Small intestine (tissue), 7 donors: ENCODE data around the gene RB1. TPM values are rescaled to one million over a fixed set of nuclear protein-coding genes. Genes with fewer than 3 reads are reported as not detected.
"Not testable (repeated sequence)": the region's sequence is repeated elsewhere in the genome, so short reads cannot be mapped to it uniquely, and the experiment has no call there.

ENCODE experiments used
- DNase-seq, 2 donors: peaks; one replicate each; pipeline versions ENCODE4 v3.0.0 to v3.0.0-alpha.2; 2013
- FAIRE-seq: peaks from 2 replicates; lab custom pipeline; 2012; peaks lifted over from hg19 to GRCh38; lab: Jason Lieb, UNC
- H3K27ac ChIP-seq, 3 donors: one replicate each; pipeline ENCODE4 v1.5.1; 2013; ENCODE audit warnings: low read length in 2 of 3, mild to moderate bottlenecking in 2 of 3, control low read depth in 1 of 3, inconsistent platforms in 1 of 3, low read depth in 1 of 3, moderate library complexity in 1 of 3
- H3K27me3 ChIP-seq, 3 donors: one replicate each; pipeline ENCODE4 v1.6.1; 2013; ENCODE audit warnings: low read length in 3 of 3, inconsistent platforms in 1 of 3; ENCODE audit not compliant: control insufficient read depth in 3 of 3, insufficient read depth in 3 of 3
- H3K36me3 ChIP-seq, 3 donors: one replicate each; pipeline ENCODE4 v1.6.1; 2013; ENCODE audit warnings: low read length in 3 of 3, inconsistent platforms in 1 of 3, low read depth in 1 of 3, mild to moderate bottlenecking in 1 of 3, moderate library complexity in 1 of 3; ENCODE audit not compliant: control insufficient read depth in 3 of 3, insufficient read depth in 2 of 3
- H3K4me1 ChIP-seq, 3 donors: one replicate each; pipeline ENCODE4 v1.6.1; 2013; ENCODE audit warnings: low read length in 2 of 3, inconsistent platforms in 1 of 3, low read depth in 1 of 3, mild to moderate bottlenecking in 1 of 3, moderate library complexity in 1 of 3; ENCODE audit not compliant: control insufficient read depth in 3 of 3, insufficient read depth in 2 of 3
- H3K4me3 ChIP-seq, 3 donors: one replicate each; pipeline ENCODE4 v1.5.1; 2013; ENCODE audit warnings: low read length in 3 of 3, control low read depth in 1 of 3, inconsistent platforms in 1 of 3, low read depth in 1 of 3, mild to moderate bottlenecking in 1 of 3, moderate library complexity in 1 of 3
- H3K9me3 ChIP-seq, 2 donors: one replicate each; pipeline ENCODE4 v1.6.1; 2013; ENCODE audit warnings: low read depth in 1 of 2, low read length in 1 of 2; ENCODE audit not compliant: control insufficient read depth in 2 of 2, insufficient read depth in 1 of 2
- WGBS, 3 donors: extraction: QIAGEN DNeasy Blood & Tissue Kit; methylation state at CpG; one replicate each; pipeline ENCODE4 v1.1.7; 2013; 5-methylcytosine and 5-hydroxymethylcytosine counted together
- polyA plus RNA-seq, 4 donors: library from polyadenylated mRNA; stranded (reverse) in 3 of 4; unstranded in 1 of 4; fragments of 200-250 nt in 3 of 4; fragments of 120-200 nt in 1 of 4; gene quantifications; one replicate each; pipeline versions ENCODE4 v1.2.1 to v1.2.3, GENCODE V29; 2013
- donor health status: healthy with polysubstance abuse.
- donor health status: control.
- donor health status: control.
- donor health status: Bipolar disorder and iron deficiency.
- donor health status: healthy.

The RB1 gene
- polyA plus RNA-seq, 4 donors = 11.9 to 33.6 (median 20.2) TPM

DNA sequence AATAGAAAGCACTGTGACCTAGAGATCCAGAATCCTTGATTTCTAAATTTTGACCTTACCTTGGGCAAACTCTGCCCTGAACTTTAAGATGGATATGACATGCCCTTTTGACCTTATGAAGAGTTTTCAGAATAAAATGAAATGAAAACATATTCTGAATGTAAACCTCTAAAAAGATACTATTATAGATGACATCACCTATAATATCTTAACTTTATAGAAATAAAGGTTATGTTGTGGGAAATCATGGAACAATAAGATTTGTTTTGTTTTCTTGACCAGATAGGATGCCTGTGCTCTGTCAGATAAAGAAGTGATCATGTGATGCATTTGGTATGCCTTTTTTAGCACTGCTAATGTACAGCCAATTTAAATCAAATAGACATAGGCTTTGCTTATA, 122.5 kb downstream of the RB1 start:
- no peaks in the 10 kb centered on the region for H3K36me3 ChIP-seq
- DNase-seq (no peak), FAIRE-seq (no peak)
- no peaks in the 10 kb centered on the region for H3K27me3 ChIP-seq
- no peak overlapping the region for H3K4me3 ChIP-seq
- no peak overlapping the region for H3K27ac ChIP-seq
- peaks cover 0 to 2% of the 10 kb centered on the region in 2 donors for H3K9me3 ChIP-seq
- no peaks in the 10 kb centered on the region for H3K4me1 ChIP-seq

- not testable (repeated sequence) for H3K27ac ChIP-seq, H3K9me3 ChIP-seq, H3K36me3 ChIP-seq, H3K27me3 ChIP-seq, DNase-seq, FAIRE-seq, H3K4me1 ChIP-seq, H3K4me3 ChIP-seq
- WGBS, 3 donors = 87 to 94% (median 93%) methylated on average over 8 of the region's 9 CpGs
Measured at GRCh38 chr13:48426755-48427298, 123.3 kb downstream of the RB1 start.

GRCh38 chr13:48429036-48429435, 125.5 kb downstream of the RB1 start:
- FAIRE-seq = no peak
- H3K27ac ChIP-seq = no peak overlapping the region
- no peak overlapping the region for H3K4me3 ChIP-seq
- 90 to 99% (median 98%) methylated on average over 3 of the region's 3 CpGs for WGBS, 3 donors
- H3K36me3 ChIP-seq = no peaks in the 10 kb centered on the region
- H3K9me3 ChIP-seq = peaks cover 0 to 2% of the 10 kb centered on the region in 2 donors
- H3K27me3 ChIP-seq = no peaks in the 10 kb centered on the region
- H3K4me1 ChIP-seq = no peaks in the 10 kb centered on the region
- no peak for DNase-seq

GRCh38 chr13:48429886-48430285, 126.3 kb downstream of the RB1 start:
- FAIRE-seq = no peak
- H3K27me3 ChIP-seq = no peaks in the 10 kb centered on the region

DNA sequence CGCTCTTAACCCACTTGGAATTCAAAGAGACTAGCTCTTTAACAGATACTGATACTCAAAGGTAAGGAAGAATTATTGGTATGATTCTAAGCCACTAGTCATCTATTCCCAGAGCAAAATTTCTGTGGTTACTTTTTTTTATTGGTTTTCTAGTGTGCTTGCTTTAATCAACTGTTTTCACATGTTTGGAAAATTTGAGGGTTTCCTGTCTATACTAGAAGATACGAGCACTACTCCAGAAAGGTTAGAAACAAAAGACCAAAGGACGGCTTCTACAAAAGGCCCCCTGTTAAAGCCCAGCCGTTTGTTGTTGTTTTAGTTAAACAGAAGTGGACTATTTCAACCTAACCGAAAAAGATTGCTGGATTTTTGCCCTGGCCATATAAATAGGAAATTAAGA, 127.9 kb downstream of the RB1 start:
- Histone ChIP-seq H3K9me3 (peaks cover 0 to 2% of the 10 kb centered on the region in 2 donors), H3K27ac (no peak overlapping the region), H3K36me3 (no peaks in the 10 kb centered on the region), H3K27me3 (no peaks in the 10 kb centered on the region), H3K4me1 (no peaks in the 10 kb centered on the region), H3K4me3 (no peak overlapping the region)
- 67 to 86% (median 75%) methylated on average over 5 of the region's 5 CpGs for WGBS, 3 donors
- no peak for DNase-seq
- no peak for FAIRE-seq

More at GRCh38 chr13:48429886-48430285, 126.3 kb downstream of the RB1 start:
- Histone ChIP-seq H3K9me3 (peaks cover 0 to 2% of the 10 kb centered on the region in 2 donors), H3K4me1 (no peaks in the 10 kb centered on the region), H3K27ac (no peak overlapping the region), H3K4me3 (no peak overlapping the region), H3K36me3 (no peaks in the 10 kb centered on the region)
- no peak for DNase-seq

DNA sequence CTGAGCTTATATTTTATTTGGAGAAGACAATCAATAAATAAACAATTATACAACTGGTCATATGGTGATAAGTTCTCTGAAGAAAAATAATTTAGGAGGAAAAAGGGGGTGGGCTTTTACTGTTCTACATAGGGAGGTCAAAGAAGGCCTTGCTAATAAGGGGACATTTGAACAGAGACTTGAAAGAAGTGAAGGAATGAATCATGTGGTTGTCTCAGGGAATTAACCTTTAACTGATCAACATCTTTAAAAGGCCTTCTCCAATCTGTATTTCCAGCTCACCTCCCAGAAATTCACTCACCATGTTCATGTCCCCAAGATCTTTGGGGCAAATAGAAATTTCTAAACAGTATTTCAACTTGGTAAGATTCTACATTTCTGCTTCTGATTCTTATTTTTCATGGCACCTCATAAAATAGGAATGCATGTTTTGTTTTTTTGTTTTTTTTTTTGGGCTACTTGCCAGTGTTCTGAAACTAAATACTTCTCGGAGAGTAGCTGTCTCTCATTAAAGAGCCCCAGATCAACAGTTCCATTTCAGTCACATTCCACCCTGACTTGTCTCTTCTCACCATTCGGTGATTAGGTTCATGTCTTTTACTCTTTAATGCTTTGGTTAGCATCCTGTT, 128.6 kb downstream of the RB1 start:
- Histone ChIP-seq H3K27ac (no peak overlapping the region), H3K36me3 (no peaks in the 10 kb centered on the region), H3K4me1 (no peaks in the 10 kb centered on the region), H3K27me3 (no peaks in the 10 kb centered on the region), H3K9me3 (no peaks in the 10 kb centered on the region), H3K4me3 (no peak overlapping the region)
- DNase-seq (no peak), FAIRE-seq (no peak)
- WGBS, 3 donors = 59 to 90% (median 81%) methylated on average over 2 of the region's 2 CpGs

DNA sequence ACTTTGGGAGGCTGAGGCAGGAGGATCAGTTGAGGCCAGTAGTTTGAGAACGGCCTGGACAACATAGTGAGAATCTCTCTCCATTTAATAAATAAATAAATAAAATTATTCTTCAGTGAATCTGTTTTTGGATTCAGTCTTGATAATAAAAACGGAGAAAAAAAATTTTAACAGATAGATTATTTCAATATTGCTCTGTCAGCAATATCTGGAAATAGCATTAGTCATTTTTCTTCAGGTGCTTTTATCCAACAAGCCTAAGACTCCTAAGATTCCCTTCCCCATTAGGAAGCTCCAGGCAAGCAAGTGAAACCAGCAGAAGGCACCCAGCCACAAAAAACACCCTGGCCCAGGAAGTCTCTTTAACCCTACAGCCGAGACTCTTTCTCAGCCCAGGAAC, 130.6 kb downstream of the RB1 start:
- DNase-seq = no peak
- FAIRE-seq = no peak
- no peaks in the 10 kb centered on the region for H3K27me3 ChIP-seq
- peaks cover 0 to 3% (median 0%) of the 10 kb centered on the region in 3 donors for H3K4me1 ChIP-seq
- WGBS, 3 donors = 93 to 97% (median 96%) methylated on average over 3 of the region's 3 CpGs
- H3K27ac ChIP-seq = no peak overlapping the region
- no peaks in the 10 kb centered on the region for H3K9me3 ChIP-seq
- H3K4me3 ChIP-seq = no peak overlapping the region
- no peaks in the 10 kb centered on the region for H3K36me3 ChIP-seq

DNA sequence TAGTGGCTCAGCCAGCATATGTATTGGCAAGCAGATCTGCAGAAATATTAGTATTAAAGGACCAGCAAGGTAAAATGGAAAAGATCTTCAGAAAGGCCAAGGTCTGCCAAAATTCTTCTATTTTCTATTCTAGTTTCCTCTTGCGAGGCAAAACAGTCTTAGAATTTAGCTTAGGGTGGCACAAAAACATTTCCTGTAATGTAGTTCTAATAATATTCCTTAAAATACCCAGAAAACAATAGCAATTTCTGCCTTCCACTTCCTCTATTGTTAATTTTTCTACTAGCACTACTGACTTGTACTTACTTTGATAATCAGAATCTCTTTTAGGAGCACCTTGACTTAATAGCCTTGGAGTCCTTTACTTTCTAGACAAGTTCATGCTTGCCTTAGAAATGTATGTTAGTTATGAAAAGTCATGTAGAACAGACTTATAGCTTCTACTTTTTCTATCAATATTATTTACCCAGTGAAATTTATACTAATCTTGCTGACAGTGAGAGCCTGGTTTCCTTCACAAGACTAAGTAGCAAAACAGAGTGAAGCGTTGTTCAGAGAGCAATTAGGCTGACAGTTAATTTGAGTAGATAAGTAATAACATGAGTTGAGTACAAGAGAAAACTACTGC, 133.2 kb downstream of the RB1 start:
- Histone ChIP-seq H3K4me1 (peaks cover 0 to 3% (median 0%) of the 10 kb centered on the region in 3 donors), H3K9me3 (no peaks in the 10 kb centered on the region), H3K27ac (no peak overlapping the region), H3K27me3 (no peaks in the 10 kb centered on the region), H3K36me3 (no peaks in the 10 kb centered on the region), H3K4me3 (no peak overlapping the region)
- FAIRE-seq = no peak
- 72 to 89% (median 77%) methylated on average over 2 of the region's 2 CpGs for WGBS, 3 donors
- DNase-seq = no peak
